Activated T-helper 1 cell treated with Interleukin-2 at 50 U/mL for 16 hours (primary cell): ENCODE data around the gene XBP1.
A peak's percentile ranks its signal among the peaks of the same experiment; 100 is the strongest.
"Not testable (repeated sequence)": the region's sequence is repeated elsewhere in the genome, so short reads cannot be mapped to it uniquely, and the experiment has no call there.

ENCODE experiments used
- DNase-seq: peaks from one replicate; pipeline ENCODE4 v3.0.0-alpha.2; 2020; ENCODE audit warnings: low read depth

The XBP1 gene

DNA sequence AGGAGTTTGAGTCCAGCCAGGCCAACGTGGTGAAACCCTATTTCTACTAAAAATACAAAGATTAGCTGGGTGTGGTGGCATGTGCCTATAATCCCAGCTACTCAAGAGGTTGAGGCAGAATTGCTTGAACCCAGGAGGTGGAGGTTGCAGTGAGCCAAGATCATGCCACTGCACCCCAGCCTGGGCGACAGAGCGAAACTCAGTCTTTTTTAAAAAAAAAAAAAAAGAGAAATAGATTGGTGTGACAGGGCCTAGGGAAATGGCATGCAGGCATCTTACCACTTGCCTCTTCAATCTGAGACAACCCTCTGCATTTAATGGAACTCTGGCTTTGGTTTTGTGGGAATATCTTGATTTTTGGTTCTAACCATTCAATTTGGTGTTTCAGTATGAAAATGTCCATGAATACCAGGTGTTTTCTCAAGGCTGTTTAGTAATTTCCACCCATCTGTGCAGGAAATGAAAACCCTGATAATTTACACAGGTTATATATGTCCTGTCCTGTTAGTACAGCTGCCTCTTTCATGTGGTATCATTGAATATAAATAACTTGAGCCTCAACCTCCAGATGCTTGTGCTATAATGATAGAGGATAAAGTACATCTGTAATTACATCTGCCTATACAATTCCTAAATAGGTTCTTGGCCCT is 8.4 kb downstream of the XBP1 start:
- DNase-seq = no peak

DNA sequence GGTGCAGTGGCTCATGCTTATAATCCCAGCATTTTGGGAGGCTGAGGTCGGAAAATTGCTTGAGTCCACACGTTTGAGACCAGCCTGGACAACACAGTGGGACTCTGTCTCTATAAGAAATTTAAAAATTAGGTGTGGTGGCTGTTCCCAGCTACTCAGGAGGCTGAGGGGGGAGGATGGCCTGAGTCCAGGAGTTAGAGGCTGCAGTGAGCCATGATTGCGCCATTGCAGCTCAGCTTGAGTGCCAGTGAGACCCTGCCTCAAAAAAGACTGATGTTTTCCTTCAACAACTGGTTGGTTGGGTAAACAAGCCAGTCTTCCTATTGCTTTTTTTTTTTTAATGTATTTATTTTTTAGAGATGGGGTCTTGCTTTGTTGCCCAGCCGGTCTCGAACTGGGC is 9.2 kb downstream of the XBP1 start:
- DNase-seq = no peak

DNA sequence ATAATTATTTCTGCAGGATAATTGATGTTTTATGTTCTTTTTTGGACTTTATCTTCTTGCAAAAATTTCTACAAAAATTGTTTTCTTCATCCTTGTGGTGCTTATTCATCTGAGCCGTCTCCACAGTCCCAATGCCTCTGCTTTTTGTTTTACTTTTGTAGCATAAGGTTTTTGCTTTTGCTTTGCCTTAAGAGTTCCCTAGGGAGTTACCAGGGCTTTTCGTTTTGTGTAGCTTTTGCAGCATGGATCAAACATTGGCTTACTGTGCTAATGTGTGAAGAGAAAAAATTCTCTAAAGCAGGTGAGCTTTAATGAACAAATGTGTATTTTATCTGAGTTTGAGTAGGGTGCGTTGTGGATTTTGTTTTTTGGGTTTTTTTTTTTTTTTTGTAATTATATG is 11.8 kb downstream of the XBP1 start:
- no peak for DNase-seq

DNA sequence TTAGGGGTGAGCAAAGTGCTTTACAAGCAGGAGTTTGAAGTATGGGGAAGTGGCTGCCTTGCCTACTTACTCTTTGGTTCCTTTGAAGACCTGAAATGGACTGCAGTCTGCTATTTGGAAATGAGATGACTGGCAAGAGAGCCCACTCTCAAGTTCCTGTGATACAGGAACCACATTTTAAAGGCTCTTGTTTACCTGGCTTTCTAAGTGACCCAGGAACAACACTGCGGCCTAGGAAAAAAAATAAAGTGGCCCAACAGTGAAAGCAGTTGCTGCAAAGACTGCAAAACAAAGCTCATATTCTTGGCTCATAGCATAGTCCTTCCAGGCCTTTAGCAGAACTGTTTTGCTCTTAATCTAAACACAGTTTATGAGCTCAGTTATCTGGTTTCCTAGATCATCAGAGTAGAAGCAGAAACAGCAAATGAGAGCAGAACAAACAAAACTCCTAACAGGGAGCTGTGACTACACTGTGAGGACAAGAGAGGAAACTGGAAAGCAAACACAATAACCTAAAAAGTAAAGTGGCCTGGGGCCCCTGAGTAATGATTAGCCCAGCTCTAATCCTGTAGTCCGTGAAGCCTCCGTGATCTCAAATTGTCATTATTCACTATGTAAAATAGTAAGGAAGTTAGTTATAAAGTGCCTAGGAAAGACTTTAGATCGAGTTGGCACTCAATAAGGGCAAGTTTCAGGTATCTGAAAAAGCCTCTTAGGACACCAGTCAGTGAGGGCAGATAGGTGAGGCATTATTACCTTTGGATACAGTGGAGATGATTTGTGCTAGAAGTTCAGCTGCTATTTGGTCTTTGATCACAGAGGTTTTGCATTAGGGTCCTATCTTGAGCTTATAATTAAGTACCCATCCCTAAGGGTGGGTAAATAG is 16.3 kb downstream of the XBP1 start:
- DNase-seq = no peak

DNA sequence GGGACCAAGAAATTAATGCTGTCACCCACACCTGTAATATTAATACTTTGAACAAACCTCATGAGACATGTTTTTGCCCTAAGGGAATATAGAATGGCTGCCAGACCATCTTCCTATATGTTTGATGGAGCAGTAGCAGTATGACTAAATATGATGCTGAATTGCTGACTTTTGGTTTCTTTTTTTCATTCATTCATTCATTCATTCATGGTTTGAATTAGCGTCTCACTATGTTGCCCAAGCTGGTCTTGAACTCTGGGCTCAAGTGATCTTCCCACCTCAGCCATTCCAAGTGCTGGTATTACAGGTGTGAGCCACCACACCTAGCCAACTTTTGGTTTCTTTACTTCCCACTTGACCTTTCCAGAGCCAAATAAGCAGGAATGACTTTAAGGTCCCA is 20.1 kb downstream of the XBP1 start:
- no peak for DNase-seq

DNA sequence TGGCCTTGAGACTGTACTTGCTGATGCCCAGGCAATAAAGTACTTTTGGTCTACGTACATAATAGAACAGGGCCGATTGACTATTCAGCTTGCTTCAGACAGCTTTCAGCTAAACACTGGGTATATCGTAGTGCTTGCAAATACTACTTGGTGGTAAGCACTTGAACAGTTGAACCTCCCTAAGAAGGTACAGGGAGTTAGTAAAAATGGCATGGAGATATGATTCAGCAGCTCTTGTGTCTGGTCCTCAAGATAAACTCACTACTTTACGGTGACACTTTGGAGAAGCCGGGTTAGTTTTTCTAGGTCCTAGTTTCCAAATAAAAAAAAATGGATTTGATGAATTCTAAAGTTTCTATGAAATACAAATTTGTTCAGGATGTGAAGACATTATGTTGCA is 20.5 kb downstream of the XBP1 start:
- DNase-seq = no peak

DNA sequence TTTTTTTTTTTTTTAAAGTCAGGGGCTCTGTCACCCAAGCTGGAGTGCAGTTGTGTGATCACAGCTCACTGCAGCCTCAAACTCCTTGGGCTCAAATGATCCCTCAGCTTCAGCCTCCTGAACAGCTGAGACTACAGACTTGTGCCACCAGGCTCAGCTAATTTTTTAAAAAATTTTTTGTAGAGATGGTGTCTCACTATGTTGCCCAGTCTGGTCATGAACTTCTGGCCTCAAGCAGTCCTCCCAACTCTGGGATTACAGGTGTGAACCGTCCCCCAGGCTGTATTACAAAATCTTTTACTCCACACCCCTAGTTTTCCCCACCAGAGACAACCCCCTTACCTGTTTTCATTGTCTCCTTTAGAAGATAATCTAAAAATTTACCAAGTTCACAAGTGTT is 26.0 kb downstream of the XBP1 start:
- no peak for DNase-seq

DNA sequence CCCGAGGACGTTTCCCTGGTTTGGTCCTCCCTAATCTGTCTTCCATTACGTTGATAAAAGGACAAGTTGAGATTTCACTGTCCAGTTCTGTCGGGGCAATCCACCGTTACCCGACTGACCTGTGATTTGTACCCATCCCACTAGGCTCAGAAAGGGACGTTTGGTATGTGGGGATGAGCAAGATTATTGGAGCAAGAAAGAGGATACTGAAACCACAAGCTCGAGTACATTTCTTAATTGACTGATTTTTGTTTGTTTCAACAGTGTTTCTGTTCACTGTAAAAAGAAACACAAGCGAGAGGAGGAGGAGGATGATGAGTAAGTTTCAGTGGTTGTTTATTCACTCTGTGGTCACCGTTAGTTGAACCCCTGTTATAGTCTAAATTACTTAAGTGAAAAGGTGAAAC is 26.9 kb downstream of the XBP1 start:
- DNase-seq = no peak

DNA sequence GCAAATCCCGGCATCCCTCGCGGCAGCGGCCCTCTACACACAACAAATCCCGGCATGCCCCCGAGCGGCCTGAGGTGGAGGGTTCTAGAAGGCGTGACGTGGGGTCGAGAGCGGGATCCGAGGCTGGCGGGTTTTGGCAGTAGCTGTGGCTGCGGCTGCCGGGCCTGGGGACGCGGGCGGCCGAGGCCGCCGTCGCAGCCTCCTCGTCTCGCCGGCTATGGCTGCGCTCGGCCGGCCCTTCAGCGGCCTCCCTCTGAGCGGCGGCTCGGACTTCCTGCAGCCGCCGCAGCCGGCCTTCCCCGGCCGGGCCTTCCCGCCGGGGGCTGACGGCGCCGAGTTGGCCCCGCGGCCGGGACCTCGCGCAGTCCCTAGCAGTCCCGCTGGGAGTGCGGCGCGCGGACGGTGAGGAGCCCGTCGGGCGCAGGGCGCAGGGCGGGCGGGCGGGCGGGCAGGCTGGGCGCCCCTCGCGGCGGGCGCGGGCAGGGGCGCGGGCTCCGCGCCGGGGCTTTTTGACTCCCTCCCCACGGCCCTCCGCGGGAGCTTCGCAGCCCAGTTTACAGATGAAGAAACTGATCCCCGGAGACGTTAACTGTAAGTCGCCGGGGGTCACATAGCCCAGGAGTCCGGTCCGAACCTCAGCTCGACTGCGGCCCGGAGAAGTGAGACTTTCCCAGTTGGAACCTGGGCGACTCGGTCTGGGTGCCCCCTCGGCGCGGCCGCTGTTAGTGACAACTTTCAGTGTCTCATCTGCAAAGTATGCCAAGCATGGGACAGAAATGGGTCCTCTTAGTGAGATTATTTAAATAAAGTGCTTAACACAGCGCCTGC is 27.5 kb downstream of the XBP1 start, which contains the start of gene CCDC117:
Gene CCDC117, plus strand, starts transcription at position 63 of the 828 bp plus-strand sequence. Its CDS starts 155 bp downstream, at position 218.
- DNase-seq = peak; percentile 83

DNA sequence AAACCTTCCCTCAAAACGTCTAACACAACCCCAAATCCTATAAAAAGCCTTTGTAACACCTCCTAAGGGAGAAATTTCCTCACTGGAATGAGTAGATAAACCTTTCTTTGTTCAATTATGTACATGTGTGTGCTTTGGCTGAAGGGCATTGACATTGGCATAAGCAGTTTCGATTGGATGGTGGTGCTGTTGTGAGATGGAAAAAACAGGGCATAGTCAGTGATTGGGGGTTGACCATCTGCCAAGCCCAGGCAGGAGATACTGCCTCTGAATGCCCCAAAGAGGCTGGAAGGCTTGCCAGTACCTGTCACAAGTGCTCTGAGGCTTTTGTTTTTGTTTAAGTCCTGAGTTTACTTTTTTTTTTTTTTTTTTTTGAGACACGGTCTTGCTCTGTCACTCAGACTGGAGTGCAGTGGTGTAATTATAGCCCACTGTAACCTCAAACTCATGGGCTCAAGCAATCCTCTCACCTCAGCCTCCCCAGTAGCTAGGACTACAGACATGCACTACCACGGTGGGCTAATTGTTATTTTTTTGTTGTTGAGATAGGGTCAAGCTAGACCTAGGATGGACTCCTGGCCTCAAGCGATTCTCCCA is 29.1 kb downstream of the XBP1 start:
- no peak for DNase-seq

DNA sequence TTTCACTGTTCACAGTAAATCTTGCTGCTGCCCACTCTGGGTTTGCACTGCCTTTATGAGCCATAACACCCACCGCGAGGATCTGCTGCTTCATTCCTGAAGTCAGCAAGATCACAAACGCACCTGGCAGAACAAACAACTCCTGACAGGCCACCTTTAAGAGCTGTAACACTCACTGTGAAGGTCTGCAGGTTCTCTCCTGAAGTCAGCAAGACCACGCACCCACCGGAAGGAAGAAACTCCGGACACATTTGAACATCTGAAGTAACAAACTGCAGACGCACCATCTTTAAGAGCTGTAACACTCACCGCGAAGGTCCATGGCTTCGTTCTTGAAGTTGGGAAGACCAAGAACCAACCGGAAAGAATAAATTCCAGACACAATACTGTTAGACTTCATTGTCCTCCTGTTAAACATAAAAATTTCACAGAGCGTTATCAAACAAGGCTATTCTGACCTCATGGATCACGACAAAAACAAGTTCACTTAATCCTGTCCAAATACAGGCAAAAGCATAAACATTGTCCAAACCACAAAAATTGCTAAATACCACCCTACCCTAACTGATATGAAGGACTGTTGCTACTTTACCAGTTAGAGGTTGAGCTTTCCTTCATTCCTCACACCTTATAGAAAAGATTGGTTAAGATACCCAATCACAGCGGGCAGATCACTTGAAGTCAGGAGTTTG is 30.8 kb downstream of the XBP1 start:
- DNase-seq = no peak

DNA sequence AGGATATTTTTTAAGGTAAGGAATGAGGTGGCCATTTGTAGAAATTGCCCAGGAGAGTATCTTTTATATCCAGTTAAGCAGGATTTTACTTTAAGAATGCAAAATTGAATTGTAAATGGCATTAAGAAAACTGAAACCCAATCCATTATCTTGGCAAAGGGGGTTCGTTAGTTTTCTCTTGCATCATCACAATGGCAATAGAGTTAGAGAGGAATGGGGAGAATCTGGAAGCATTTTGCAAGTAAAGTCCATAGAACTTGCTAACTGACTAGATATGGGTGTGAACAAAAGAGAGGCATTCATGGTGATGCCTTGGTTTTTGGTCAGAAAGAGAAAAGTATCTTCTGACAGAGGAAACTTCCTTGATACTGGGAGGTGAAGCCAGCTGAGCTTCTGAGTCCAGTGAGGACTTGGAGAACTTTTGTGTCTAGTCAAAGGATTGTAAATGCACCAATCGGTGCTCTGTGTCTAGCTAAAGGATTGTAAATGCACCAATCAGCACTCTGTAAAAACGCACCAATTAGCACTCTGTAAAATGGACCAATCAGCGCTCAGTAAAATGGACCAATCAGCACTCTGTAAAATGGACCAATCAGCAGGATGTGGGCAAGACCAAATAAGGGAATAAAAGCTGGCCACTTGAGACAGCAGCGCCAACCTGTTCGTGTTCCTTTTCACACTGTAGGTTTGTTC is 31.5 kb downstream of the XBP1 start:
- DNase-seq = no peak

DNA sequence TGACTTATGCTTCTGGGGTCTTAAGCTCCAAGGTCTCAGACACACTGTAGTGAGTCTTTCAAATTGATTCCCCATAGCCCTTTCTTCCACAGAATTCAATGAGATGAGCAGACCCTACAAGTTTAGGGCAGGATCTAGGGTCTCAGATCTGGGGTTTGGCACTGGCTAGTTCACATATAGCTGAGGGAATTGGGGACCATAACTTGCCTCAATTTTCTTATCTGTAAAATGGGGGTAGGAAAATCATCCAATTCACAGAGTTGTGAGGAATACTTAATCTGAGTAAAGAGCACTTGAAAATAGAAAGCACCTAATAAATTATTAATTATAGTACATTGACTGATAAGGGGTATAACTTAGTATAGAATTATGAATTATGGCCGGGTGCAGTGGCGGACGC is 33.7 kb downstream of the XBP1 start:
- DNase-seq = no peak

DNA sequence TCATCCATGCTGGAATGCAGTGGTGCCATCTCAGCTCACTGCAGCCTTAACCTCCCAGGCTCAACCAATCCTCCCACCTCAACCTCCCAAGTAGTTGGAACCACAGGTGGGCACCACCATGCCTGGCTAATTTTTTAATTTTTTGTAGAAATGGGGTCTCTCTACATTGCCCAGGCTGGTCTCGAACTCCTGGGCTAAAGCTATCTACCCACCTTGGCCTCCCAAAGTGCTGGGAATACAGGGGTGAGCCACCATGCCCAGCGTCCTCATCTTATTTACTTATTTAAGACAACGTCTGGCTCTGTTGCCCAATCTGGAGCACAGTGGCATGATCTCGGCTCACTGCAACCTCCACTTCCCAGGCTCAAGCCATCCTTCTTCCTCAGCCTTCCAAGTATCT is 38.4 kb downstream of the XBP1 start:
- DNase-seq = not testable (repeated sequence)

DNA sequence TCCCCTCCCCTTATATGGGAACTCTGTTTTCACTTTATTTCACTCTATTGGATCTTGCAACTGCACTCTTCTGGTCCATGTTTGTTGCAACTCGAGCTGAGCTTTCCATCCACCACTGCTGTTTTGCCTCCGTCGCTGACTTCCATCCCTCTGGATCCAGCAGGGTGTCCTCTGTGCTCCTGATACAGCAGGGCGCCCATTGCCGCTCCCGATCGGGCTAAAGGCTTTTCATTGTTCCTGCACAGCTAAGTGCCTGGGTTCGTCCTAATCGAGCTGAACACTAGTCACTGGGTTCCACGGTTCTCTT is 39.0 kb downstream of the XBP1 start:
- DNase-seq = no peak

DNA sequence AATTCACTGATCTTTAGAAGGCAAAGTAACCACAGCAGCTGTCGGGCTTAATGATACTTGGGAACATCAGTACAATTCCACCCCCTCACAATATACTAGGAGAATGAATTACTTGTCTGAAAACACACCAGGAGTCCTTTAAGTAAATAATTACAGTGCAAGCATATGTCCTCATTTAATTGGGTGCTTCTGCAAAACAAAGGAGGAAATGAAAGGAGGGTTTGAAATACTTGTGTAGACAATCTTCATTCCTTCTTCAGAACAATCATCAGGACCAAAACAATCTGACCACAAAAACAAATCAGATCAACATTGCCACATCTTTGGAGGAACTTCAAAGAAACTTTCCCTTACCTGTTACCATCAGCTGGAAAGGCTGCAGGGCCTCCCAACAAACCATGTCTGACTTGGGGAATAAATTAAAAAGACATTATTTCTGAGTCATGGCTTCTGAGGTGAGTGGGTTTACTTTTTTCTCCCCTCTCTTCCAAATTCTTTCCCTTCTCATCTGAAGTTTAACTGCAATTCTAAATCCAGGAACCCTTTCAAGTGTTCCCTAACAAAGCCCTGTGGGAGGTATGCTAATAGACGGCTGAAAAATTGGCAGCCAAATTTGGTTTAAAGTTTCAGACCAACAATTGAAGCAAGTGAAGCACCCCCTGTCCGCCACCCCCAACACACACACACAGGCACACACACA is 40.4 kb downstream of the XBP1 start:
- no peak for DNase-seq

DNA sequence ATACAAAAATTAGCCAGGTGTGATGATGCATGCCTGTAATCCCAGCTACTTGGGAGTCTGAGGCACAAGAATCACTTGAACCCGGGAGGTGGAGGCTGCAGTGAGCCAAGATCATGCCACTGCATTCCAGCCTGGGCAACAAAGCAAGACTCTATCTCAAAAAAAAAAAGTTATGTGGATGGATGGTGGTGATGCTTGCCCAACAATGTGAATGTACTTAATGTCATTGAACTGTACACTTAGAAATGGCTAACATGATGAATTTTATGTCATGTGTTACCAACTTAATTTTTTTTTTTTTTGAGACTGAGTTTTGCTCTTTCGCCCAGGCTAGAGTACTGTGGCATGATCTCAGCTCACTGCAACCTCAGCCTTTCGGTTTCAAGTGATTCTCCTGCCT is 45.9 kb downstream of the XBP1 start:
- not testable (repeated sequence) for DNase-seq

DNA sequence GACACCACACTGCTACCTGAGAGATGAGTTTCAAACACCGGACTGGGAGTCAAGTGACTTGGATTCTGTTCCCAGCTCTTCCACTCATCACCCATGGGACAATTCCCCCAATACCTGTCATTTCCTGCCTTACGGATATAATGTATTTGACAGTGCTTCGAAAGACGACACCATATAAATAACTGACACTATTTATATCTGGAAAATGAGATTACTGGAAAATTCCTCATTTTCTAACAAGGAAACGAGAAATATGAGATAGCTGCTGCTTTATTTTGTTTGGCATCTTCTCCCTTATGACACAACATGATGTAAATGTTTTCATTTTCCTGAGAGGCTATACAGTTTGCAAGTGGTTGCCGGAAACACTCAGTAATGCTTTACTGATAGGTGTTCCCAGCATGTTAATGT is 49.9 kb downstream of the XBP1 start:
- DNase-seq = no peak
